Measurements from ENCODE around the gene OVAAL. TPM values are rescaled to one million over a fixed set of nuclear protein-coding genes. Genes with fewer than 3 reads are reported as not detected.

The OVAAL gene
- total RNA-seq, 1 donor from 2014 or later: not detected

DNA sequence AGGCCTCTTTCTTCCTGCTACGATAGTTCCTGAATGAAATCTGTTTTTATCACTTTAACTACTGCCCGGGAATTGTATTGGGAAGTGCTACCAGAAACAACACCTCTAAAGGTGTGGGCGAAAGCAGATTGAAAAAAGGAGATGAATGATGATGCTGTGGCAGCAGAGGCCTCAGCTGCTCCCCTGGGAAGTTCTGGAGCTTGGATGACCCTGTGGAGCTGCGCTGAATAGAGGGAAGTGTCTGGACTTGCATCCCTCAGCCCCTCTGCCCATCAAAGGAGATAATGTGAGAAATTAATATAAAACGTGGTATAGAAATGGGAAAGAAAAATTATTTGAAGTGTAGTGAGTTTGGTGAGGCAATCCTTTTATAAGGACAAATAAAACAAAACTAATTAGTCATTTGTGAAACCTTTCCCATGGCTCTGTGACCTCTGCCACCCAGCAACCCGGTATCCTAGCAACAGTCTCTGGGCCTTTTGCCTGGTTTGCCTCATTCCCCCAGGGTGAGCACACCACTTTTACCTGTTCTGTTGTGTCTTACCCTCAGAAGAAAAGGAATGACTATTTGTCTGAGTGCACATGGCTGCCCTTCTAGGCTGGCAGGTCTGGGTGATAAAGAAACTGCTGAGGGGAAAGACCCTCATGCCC is 21.3 kb downstream of the OVAAL start:
- H3K9me3 ChIP-seq (ENCODE audit: control insufficient read depth in 3 of 3, low read length in 3 of 3): no peaks in the 10 kb centered on the region
- no peak overlapping the region for H3K27ac ChIP-seq (ENCODE audit: low read depth, low read length)
- no peak overlapping the region for H3K4me3 ChIP-seq (ENCODE audit: low read length in 3 of 3)
- H3K36me3 ChIP-seq (ENCODE audit: control insufficient read depth in 3 of 3, insufficient read depth in 3 of 3, low read length in 3 of 3): no peaks in the 10 kb centered on the region
- H3K9ac ChIP-seq (ENCODE audit: low read depth in 1 of 3, low read length in 3 of 3): no peak overlapping the region
- H3K27me3 ChIP-seq (ENCODE audit: control insufficient read depth in 3 of 3, insufficient read depth in 3 of 3, low read length in 3 of 3): no peaks in the 10 kb centered on the region
- H3K4me1 ChIP-seq (ENCODE audit: control insufficient read depth in 3 of 3, insufficient read depth in 3 of 3, low read length in 3 of 3): no peaks in the 10 kb centered on the region

DNA sequence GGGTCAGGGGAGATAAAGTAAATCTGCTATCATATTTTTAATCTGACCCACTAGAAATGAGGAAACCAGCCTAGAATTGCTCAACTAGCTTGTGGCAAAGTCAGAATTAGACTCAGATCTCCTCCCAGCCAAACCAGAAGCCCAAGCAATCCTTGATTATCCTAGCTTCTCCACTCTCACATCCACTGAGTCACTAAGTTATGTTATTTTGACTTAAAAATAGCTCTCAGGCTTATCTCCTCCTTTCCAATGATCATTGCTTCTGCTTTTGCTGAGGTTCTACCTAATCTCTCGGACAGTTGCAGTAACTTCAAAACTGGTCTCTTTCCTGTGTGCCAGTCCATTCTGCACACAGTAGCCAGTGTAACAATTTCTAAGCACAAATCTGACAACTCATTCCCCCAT is 22.9 kb downstream of the OVAAL start:
- H3K27me3 ChIP-seq (ENCODE audit: control insufficient read depth in 3 of 3, insufficient read depth in 3 of 3, low read length in 3 of 3): no peaks in the 10 kb centered on the region
- no peak overlapping the region for H3K27ac ChIP-seq (ENCODE audit: low read depth, low read length)
- no peak overlapping the region for H3K9ac ChIP-seq (ENCODE audit: low read depth in 1 of 3, low read length in 3 of 3)
- H3K4me3 ChIP-seq (ENCODE audit: low read length in 3 of 3): no peak overlapping the region
- H3K36me3 ChIP-seq (ENCODE audit: control insufficient read depth in 3 of 3, insufficient read depth in 3 of 3, low read length in 3 of 3): no peaks in the 10 kb centered on the region
- no peaks in the 10 kb centered on the region for H3K4me1 ChIP-seq (ENCODE audit: control insufficient read depth in 3 of 3, insufficient read depth in 3 of 3, low read length in 3 of 3)
- H3K9me3 ChIP-seq (ENCODE audit: control insufficient read depth in 3 of 3, low read length in 3 of 3): no peaks in the 10 kb centered on the region

DNA sequence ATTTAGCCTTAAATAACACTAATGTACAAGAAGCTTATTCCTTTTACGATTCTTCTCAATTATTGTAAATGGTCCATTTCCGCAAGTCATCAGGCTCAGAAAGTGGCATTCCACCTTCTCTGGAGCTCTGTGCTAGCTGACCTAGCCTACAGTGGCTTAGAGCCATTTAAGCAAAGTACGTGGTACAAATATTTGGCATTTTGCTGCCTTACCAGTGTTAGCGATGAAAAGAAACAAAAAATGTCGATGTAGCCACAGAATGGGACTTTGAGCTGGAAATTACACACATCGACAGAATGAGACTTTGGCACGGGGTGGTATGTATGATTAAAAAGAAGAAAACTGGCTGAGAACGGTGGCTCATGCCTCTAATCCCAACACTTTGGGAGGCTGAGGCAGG is 26.1 kb downstream of the OVAAL start:
- Histone ChIP-seq H3K36me3 (ENCODE audit: control insufficient read depth in 3 of 3, insufficient read depth in 3 of 3, low read length in 3 of 3) (no peaks in the 10 kb centered on the region), H3K4me1 (ENCODE audit: control insufficient read depth in 3 of 3, insufficient read depth in 3 of 3, low read length in 3 of 3) (no peaks in the 10 kb centered on the region), H3K9me3 (ENCODE audit: control insufficient read depth in 3 of 3, low read length in 3 of 3) (no peaks in the 10 kb centered on the region), H3K4me3 (ENCODE audit: low read length in 3 of 3) (no peak overlapping the region), H3K27ac (ENCODE audit: low read depth, low read length) (no peak overlapping the region), H3K27me3 (ENCODE audit: control insufficient read depth in 3 of 3, insufficient read depth in 3 of 3, low read length in 3 of 3) (no peaks in the 10 kb centered on the region), H3K9ac (ENCODE audit: low read depth in 1 of 3, low read length in 3 of 3) (no peak overlapping the region)

DNA sequence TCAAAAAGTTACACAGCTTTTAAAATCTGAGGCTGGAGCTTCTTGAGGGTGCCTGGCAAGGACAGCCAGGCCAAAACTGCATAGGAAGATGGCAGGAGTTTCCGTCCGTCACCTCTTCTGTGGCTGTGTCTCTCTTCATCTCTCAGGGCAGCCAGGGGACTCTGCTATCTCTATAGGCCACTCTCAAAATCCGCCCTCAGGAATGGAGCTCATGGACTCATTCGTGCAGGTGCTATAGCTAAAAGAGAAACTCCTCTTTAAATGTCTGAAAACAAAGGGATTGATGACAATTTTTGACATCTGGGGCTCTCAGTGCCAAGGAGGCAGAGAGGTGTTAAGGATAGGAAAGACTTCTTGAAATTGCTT is 27.2 kb downstream of the OVAAL start:
- Histone ChIP-seq H3K9ac (ENCODE audit: low read depth in 1 of 3, low read length in 3 of 3) (no peak overlapping the region), H3K27me3 (ENCODE audit: control insufficient read depth in 3 of 3, insufficient read depth in 3 of 3, low read length in 3 of 3) (no peaks in the 10 kb centered on the region), H3K9me3 (ENCODE audit: control insufficient read depth in 3 of 3, low read length in 3 of 3) (no peaks in the 10 kb centered on the region), H3K36me3 (ENCODE audit: control insufficient read depth in 3 of 3, insufficient read depth in 3 of 3, low read length in 3 of 3) (no peaks in the 10 kb centered on the region), H3K4me1 (ENCODE audit: control insufficient read depth in 3 of 3, insufficient read depth in 3 of 3, low read length in 3 of 3) (no peaks in the 10 kb centered on the region), H3K27ac (ENCODE audit: low read depth, low read length) (no peak overlapping the region), H3K4me3 (ENCODE audit: low read length in 3 of 3) (no peak overlapping the region)

GRCh38 chr1:180586671-180587155 is 27.9 kb downstream of the OVAAL start:
- Histone ChIP-seq H3K4me3 (ENCODE audit: low read length in 3 of 3) (no peak overlapping the region), H3K9me3 (ENCODE audit: control insufficient read depth in 3 of 3, low read length in 3 of 3) (no peaks in the 10 kb centered on the region), H3K4me1 (ENCODE audit: control insufficient read depth in 3 of 3, insufficient read depth in 3 of 3, low read length in 3 of 3) (no peaks in the 10 kb centered on the region), H3K36me3 (ENCODE audit: control insufficient read depth in 3 of 3, insufficient read depth in 3 of 3, low read length in 3 of 3) (no peaks in the 10 kb centered on the region), H3K27me3 (ENCODE audit: control insufficient read depth in 3 of 3, insufficient read depth in 3 of 3, low read length in 3 of 3) (no peaks in the 10 kb centered on the region), H3K27ac (ENCODE audit: low read depth, low read length) (no peak overlapping the region), H3K9ac (ENCODE audit: low read depth in 1 of 3, low read length in 3 of 3) (no peak overlapping the region)

- H3K36me3 ChIP-seq (ENCODE audit: control insufficient read depth in 3 of 3, insufficient read depth in 3 of 3, low read length in 3 of 3): no peaks in the 10 kb centered on the region
- no peaks in the 10 kb centered on the region for H3K27me3 ChIP-seq (ENCODE audit: control insufficient read depth in 3 of 3, insufficient read depth in 3 of 3, low read length in 3 of 3)
- no peaks in the 10 kb centered on the region for H3K9me3 ChIP-seq (ENCODE audit: control insufficient read depth in 3 of 3, low read length in 3 of 3)
- no peak overlapping the region for H3K27ac ChIP-seq (ENCODE audit: low read depth, low read length)
- no peaks in the 10 kb centered on the region for H3K4me1 ChIP-seq (ENCODE audit: control insufficient read depth in 3 of 3, insufficient read depth in 3 of 3, low read length in 3 of 3)
- no peak overlapping the region for H3K4me3 ChIP-seq (ENCODE audit: low read length in 3 of 3)
- no peak overlapping the region for H3K9ac ChIP-seq (ENCODE audit: low read depth in 1 of 3, low read length in 3 of 3)
These were observed 29.4 kb downstream of the OVAAL start for GRCh38 chr1:180588121-180588520.

DNA sequence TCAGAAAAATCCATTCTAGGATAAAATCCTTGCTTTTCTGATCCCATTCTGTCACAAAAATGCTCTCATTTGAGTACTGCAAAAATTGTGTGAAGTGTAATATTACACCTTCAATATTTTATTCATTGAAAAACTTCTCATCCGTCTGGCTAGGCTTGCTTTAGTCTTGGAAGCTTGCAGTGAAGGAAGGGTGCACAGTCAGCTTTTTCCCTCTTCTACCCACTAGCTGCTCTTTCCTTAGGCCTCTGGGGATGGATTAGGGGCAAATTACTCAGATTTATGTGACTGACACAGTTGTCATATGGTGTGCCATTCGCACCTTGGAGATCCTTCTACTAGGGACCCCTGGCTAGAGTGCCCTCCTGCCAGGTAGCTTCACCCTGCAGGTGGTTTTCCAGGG is 32.1 kb downstream of the OVAAL start:
- Histone ChIP-seq H3K9me3 (ENCODE audit: control insufficient read depth in 3 of 3, low read length in 3 of 3) (no peaks in the 10 kb centered on the region), H3K4me1 (ENCODE audit: control insufficient read depth in 3 of 3, insufficient read depth in 3 of 3, low read length in 3 of 3) (no peaks in the 10 kb centered on the region), H3K4me3 (ENCODE audit: low read length in 3 of 3) (no peak overlapping the region), H3K27me3 (ENCODE audit: control insufficient read depth in 3 of 3, insufficient read depth in 3 of 3, low read length in 3 of 3) (no peaks in the 10 kb centered on the region), H3K27ac (ENCODE audit: low read depth, low read length) (no peak overlapping the region), H3K36me3 (ENCODE audit: control insufficient read depth in 3 of 3, insufficient read depth in 3 of 3, low read length in 3 of 3) (no peaks in the 10 kb centered on the region), H3K9ac (ENCODE audit: low read depth in 1 of 3, low read length in 3 of 3) (no peak overlapping the region)

- Histone ChIP-seq H3K27ac (ENCODE audit: low read depth, low read length) (no peak overlapping the region), H3K9me3 (ENCODE audit: control insufficient read depth in 3 of 3, low read length in 3 of 3) (no peaks in the 10 kb centered on the region), H3K4me3 (ENCODE audit: low read length in 3 of 3) (no peak overlapping the region), H3K27me3 (ENCODE audit: control insufficient read depth in 3 of 3, insufficient read depth in 3 of 3, low read length in 3 of 3) (no peaks in the 10 kb centered on the region), H3K4me1 (ENCODE audit: control insufficient read depth in 3 of 3, insufficient read depth in 3 of 3, low read length in 3 of 3) (no peaks in the 10 kb centered on the region), H3K9ac (ENCODE audit: low read depth in 1 of 3, low read length in 3 of 3) (no peak overlapping the region), H3K36me3 (ENCODE audit: control insufficient read depth in 3 of 3, insufficient read depth in 3 of 3, low read length in 3 of 3) (no peaks in the 10 kb centered on the region)
These were observed 34.6 kb downstream of the OVAAL start for GRCh38 chr1:180593382-180593781.

GRCh38 chr1:180594723-180595122 is 36.0 kb downstream of the OVAAL start:
- H3K27me3 ChIP-seq (ENCODE audit: control insufficient read depth in 3 of 3, insufficient read depth in 3 of 3, low read length in 3 of 3): no peaks in the 10 kb centered on the region
- H3K4me1 ChIP-seq (ENCODE audit: control insufficient read depth in 3 of 3, insufficient read depth in 3 of 3, low read length in 3 of 3): no peaks in the 10 kb centered on the region
- H3K36me3 ChIP-seq (ENCODE audit: control insufficient read depth in 3 of 3, insufficient read depth in 3 of 3, low read length in 3 of 3): no peaks in the 10 kb centered on the region
- H3K4me3 ChIP-seq (ENCODE audit: low read length in 3 of 3): no peak overlapping the region
- no peak overlapping the region for H3K27ac ChIP-seq (ENCODE audit: low read depth, low read length)
- no peaks in the 10 kb centered on the region for H3K9me3 ChIP-seq (ENCODE audit: control insufficient read depth in 3 of 3, low read length in 3 of 3)
- H3K9ac ChIP-seq (ENCODE audit: low read depth in 1 of 3, low read length in 3 of 3): no peak overlapping the region

GRCh38 chr1:180595966-180596365 is 37.2 kb downstream of the OVAAL start:
- Histone ChIP-seq H3K4me1 (ENCODE audit: control insufficient read depth in 3 of 3, insufficient read depth in 3 of 3, low read length in 3 of 3) (no peaks in the 10 kb centered on the region), H3K4me3 (ENCODE audit: low read length in 3 of 3) (no peak overlapping the region), H3K36me3 (ENCODE audit: control insufficient read depth in 3 of 3, insufficient read depth in 3 of 3, low read length in 3 of 3) (no peaks in the 10 kb centered on the region), H3K9ac (ENCODE audit: low read depth in 1 of 3, low read length in 3 of 3) (no peak overlapping the region), H3K27ac (ENCODE audit: low read depth, low read length) (no peak overlapping the region), H3K27me3 (ENCODE audit: control insufficient read depth in 3 of 3, insufficient read depth in 3 of 3, low read length in 3 of 3) (no peaks in the 10 kb centered on the region), H3K9me3 (ENCODE audit: control insufficient read depth in 3 of 3, low read length in 3 of 3) (no peaks in the 10 kb centered on the region)
